Activated CD4-positive, alpha-beta T cell treated with anti-CD3 and anti-CD28 coated beads for 24 hours (primary cell): ENCODE results near the gene PPFIA1.
"Not testable (repeated sequence)": the region's sequence is repeated elsewhere in the genome, so short reads cannot be mapped to it uniquely, and the experiment has no call there.

Experiments used
- DNase-seq, 2 donors: peaks; one replicate each; pipeline ENCODE4 v3.0.0-alpha.2; 2020; ENCODE audit warnings: low read depth in 2 of 2

Gene PPFIA1

DNA sequence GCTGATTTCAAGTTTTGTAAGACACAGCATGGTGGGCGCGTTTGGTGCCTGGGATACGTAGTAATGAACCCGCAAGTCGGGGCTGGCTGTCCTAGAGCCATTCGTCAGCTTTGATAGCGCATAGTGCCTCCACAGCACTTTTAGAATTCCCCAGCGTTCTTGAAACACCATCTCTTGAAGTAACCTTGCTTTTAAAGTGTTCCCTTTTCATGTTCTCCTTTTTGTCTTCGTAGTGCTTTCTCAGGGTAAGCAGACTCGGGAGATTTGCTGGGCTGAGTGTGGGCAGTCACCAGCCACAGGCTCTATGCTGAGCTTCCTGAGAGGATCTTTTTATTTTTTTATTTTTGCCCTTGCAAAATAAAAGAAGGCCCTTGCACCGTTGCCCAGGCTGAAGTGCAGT is 88.3 kb downstream of the PPFIA1 start:
- DNase-seq, result no peak

DNA sequence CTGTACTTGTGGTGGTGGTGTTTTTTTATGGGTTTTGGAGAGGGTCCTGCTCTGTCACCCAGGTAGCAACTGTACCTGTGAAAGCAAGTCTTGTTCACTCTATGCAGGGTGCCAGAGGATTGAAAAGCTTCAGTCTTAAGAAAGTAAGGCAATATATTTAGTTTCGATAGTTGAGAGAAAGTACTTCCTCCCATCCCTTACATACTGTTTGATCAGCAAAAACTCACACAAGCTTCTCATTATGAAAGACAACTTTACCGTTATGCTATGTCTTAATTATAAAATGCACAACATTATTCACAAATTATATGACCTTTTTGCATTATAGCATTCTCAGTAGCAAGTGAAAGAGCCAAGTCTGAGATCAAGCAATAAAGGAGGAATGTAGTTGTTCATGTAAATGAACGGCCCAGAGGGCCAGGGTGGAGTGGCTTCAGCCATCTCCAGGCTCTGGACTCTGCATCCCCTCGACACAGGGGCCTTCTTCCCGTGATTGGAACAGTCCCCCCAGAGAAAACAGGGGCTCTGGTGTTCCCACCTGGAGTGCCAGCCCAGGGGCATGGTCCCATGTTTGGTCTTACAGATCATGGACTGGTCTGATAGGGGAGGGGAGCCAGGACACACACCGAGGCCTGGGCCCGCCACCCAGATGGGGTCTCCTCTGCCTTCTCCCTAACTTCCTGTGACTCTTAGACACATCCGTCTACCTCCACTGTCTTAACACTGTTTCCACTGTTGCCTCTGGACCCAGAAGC is 89.1 kb downstream of the PPFIA1 start:
- DNase-seq, result no peak

GRCh38 chr11:70360211-70360610 is 89.7 kb downstream of the PPFIA1 start:
- DNase-seq, result no peak

GRCh38 chr11:70364178-70364577 is 93.7 kb downstream of the PPFIA1 start:
- no peak for DNase-seq

DNA sequence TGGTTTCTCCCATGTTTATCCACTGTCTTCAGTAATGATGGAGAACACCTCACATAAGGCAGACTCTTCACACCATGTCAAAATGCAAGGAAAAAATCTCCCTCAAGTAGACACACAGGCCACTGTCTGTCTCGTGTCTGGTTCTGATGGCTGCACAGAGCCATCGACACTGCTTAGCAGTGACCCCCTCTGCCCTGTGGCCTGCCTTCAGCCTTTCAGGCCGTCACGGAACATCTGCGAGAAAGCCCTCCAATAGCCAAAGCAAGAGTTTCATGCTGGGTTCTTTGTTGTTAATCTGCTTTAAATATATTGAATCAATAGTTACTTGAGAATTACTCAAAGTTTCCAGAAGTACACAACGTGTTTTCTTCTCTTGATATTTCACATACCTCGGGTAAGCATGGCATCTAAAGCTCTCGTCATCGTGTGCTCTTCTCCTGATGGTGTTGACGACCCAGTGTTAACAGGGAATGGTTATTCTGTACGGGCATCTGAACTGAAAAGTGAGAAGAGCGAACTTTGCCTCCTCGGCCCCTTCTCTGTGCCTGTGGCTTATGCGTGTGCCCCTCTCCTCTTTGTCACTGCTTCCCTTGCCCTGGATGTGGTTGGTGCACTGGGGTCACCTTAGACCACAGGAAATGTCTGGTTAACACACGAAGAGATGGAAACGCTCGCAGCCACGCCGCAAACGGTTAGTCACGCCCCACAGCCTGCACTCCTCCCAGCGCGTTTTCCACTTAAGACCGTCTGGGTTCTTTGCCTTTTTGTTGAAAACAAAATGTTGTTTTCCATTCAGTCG is 94.5 kb downstream of the PPFIA1 start:
- peak; percentile 54 to 74 for DNase-seq

DNA sequence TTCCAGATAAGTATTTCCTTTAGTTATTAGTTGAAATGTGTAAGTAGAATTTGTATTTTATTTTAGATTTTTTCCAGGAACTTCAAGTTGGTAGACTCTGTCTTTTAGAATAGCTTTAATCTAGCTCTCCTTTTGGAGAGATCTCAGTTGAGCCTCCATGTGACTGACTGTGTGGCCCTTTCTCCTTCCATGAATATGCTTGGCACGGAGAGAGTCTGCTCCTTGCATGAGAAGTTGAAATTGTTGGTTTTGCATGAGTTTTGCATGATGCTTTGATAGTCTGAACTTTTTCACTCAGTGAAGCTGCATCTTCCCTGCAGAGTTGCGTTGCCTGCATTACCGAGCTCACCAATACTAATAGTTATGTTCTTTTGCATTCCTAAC is 95.0 kb downstream of the PPFIA1 start:
- no peak for DNase-seq

DNA sequence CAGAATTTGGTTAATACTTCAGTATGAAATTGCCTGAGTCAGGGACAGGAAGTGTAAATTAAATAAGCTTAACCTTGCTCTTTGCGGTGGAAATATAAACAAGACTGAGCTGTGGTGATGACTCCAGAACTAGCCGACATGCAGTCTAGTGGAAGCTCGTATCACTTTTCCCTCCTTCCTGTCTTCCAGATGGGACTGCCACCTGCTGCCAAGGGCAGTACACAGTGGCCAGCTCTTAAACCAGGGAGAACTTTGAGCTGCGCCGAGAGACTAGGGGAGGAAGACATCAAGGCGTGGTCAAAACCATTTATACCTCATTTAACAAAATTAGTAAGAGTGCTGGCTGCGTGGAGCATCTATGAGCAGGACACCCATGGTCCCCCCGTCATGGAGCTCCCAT is 96.6 kb downstream of the PPFIA1 start:
- no peak for DNase-seq

DNA sequence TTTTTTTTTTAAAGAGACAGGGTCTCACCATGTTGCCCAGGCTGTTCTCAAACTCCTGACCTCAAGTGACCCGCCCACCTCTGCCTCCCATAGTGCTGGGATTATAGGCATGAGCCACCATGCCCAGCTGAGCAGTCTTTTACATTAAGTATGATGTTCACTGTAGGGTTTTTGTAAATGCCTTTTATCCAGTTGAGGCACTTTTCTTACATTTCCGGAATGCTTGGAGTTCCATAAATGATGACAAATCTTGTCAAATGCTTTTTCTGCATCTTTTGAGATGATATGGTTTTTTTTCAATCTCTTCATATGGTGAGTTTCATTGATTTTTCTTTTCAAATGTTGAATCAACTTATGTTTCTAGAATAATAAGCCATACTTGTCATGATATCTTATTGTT is 98.5 kb downstream of the PPFIA1 start:
- no peak for DNase-seq

DNA sequence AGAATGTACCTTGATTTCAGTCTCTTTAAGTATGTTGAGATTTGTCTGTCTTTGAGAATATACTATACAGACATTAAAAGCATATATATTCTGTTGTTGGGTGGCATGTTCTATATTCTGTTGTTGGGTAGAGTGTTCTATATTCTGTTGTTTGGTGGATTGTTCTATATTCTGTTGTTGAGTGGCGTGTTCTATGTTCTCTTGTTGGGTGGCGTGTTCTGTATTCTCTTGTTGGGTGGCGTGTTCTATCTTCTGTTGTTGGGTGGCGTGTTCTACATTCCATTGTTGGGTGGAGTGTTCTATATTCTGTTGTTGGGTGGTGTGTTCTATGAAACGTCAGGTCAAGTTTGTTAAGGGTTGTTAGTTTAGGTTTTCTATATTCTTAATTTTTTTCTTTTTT is 100.8 kb downstream of the PPFIA1 start:
- no peak for DNase-seq

DNA sequence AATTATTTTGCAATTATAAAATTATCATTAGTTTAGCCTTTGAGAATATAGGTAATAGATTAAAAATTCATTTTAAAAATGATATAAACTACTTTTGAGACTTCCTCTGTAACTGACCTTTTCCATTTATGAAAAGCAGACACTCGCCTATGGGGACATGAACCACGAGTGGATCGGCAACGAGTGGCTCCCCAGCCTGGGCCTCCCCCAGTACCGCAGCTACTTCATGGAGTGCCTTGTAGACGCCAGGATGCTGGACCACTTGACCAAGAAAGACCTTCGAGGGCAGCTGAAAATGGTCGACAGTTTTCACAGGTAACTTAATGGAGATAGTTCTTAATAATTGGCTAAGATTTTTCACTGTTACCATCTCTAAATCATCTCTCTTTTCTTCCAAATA is 101.6 kb downstream of the PPFIA1 start:
- no peak for DNase-seq

- DNase-seq, result no peak
These were observed 106.1 kb downstream of the PPFIA1 start for GRCh38 chr11:70376621-70377020.

DNA sequence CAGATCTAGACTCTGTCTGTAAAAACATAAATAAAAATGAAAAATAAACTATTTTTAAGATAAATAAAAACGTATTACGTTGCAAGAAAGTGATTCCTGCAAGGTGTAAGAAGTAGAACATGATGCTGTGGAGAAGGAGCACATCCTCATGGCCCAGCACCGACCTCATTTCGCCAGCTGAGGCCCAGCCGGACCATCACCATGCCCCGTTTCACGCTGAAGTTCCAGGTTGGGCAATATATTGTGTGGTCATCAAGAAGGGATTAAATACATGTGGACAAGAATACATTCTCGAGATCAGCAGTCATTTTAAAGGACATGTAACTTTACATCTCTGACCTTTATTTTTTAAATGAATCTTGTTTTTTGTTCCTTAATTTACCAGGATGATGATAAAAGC is 107.2 kb downstream of the PPFIA1 start:
- no peak for DNase-seq

DNA sequence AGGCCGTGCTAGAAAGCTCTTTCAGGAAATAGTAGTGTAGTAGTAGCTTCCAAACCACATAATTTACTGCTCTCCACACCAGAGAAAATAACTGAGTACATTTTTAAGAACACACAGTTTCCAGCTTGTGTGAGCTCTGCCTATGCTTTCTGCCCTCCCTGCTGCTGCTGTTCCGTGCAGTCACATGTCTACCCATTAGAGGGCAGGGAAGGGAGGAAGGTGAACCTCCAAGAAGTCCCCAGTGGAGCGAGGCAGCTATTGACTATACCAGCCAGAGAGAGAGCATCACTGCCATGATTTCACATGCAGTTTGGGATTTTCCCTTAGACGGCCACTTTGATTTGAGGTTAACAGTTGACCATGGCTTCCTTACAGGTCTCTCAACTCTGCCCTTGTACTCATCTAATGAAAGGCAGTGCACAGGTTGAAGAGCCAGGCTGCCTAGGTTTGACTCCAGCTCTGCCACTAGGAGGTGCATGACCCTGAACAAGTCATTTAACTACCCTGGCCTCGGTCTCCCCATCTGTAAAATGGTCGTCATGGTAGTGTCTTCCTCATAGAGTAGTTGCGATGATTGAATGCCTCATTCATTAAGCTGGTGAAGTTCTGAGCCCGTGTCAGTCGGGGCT is 108.1 kb downstream of the PPFIA1 start:
- no peak for DNase-seq

DNA sequence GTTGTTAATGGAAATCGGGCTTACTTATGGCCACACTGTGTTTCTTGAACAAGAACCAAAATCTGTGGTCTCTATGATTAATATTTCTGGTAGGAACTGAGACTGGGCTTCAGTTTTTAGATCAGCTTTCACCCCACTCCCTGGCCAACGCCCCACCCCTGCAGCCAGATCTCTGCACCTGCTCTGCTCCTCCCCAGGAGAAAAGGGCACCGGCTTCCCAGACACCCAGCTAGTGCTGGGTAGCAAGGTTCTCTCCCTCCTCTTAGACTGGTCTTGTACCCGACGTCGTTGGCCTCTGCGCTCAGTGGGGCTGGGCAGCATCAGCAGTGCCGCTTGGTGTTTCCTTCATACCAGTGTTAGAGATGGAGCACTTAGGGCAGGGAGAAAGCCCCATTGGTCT is 110.9 kb downstream of the PPFIA1 start:
- no peak for DNase-seq

- no peak for DNase-seq
These were observed 111.7 kb downstream of the PPFIA1 start for GRCh38 chr11:70381872-70382861.

DNA sequence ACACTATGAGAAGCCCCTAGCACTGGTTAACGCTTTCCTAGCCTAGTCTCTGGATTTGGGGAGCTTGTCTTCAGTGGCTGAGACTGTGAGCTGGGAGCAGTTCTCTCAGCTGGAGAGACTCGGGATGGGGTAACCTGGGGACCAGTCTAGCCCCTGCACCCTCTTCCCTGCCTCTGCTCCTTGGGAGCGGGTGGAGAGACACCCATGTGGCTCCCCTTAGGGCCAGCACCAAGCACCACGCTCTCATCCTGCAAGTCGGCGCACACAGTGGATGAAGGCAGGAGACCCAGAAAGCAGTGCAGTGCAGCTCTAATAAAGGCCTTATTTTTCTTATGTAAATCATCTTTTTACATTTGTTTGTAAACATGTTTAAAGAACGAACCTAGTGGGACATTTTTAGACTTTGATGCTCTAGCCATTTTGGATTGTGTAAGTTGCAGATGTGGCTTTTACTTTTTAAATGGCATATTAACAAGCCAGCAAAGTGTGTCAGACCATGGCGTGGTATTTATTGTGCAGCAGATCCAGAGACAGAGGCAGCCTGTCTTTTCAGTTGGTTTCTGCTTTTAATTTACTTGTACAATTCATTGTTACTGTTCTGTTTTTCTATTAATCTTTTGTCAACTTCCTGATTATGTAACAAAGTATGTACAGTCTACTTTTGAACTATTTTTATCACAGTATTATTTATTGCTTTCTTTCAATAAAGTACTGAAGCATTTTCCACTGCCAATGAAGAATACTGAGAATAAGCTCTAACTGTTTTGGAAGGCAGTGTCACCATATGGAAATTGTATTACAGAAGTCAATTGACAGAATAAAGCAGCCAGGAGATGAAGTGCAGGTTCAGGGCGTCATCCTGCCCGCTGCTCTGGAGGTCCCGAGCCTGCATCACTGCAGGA is 113.4 kb downstream of the PPFIA1 start:
- no peak for DNase-seq

DNA sequence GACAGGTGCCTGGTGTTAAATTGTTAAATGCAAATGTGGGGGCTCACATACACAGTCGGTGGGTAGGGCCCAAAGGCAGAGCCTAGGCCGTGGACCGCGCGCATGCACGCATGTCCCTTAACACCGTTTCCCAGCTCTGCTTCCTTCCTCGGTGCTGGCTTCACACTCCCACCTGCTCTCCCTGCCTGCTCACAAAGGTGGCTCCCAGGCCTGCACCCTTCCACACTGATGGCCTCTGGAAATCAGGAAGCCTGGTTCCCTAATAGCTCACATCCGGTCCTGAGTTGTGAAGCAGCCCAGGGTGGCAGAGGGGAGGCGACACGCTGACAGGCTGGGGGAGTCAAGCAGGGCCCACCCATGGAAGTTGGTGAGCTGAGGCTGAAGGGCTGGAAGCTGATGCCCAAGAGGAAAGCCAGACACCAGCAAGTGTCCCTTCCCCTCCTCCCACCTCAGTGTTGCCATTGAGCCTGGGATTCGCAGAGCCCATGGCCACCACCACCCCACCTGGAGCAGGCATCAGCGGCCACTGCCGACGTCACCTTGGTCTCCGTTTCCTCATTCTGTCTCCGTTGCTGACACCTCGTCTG is 114.2 kb downstream of the PPFIA1 start:
- no peak for DNase-seq

GRCh38 chr11:70387564-70387963 is 117.1 kb downstream of the PPFIA1 start:
- DNase-seq, result no peak

DNA sequence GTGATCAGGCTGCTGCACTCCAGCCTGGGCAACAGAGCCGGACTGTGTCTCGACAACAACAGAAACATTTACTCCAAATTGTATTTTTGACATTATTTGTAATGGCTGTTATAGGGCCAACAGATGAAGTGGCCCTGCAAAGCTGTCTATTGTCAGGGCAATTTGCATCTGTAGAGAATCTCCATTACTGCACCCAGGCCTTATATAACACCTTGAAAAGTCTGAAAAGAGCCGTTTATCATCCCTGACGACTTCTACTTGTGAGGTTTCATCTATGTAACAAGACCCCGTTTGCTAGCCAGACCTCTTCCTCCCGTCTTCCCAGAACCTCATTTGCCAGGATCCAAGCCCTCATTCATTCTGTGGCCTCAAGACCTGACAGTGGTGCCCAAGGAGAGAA is 118.7 kb downstream of the PPFIA1 start:
- DNase-seq, result no peak

- not testable (repeated sequence) for DNase-seq
These were observed 120.4 kb downstream of the PPFIA1 start for GRCh38 chr11:70390882-70391281.
